ENCODE results near the gene LAMTOR3.

DNA sequence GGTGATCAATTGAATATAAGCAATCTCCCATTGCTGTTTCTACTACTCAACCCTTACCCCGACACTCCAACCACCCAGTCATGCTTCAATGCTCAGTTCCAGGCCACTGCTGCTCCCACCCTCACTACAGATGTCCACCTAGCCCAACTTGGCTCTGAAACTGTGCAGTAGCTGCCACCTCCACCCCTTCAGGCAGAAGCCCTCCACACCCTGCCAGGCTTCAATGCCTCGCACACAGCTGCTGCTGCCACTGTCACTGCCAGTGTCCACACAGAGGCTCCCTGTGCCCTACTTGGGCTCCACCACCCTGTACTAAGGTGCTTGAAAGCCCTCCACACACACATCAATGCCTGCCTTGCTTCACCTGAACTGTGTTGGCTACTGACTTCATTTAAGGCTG lies 34.6 kb downstream of the LAMTOR3 start:
- TF ChIP-seq, protein P1, sequence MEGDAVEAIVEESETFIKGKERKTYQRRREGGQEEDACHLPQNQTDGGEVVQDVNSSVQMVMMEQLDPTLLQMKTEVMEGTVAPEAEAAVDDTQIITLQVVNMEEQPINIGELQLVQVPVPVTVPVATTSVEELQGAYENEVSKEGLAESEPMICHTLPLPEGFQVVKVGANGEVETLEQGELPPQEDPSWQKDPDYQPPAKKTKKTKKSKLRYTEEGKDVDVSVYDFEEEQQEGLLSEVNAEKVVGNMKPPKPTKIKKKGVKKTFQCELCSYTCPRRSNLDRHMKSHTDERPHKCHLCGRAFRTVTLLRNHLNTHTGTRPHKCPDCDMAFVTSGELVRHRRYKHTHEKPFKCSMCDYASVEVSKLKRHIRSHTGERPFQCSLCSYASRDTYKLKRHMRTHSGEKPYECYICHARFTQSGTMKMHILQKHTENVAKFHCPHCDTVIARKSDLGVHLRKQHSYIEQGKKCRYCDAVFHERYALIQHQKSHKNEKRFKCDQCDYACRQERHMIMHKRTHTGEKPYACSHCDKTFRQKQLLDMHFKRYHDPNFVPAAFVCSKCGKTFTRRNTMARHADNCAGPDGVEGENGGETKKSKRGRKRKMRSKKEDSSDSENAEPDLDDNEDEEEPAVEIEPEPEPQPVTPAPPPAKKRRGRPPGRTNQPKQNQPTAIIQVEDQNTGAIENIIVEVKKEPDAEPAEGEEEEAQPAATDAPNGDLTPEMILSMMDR (IDR thresholded peaks at IDR 0.05): no peak
- no peak for TF ChIP-seq POLR2A (IDR thresholded peaks at IDR 0.05)

All from right lobe of liver (tissue), 4 donors.